Measurements from ENCODE around the gene C3orf20.

The C3orf20 gene

GRCh38 chr3:14799146-14799545, 124.2 kb downstream of the C3orf20 start:
- Histone ChIP-seq H3K27me3 (no peaks in the 10 kb centered on the region), H3K27ac (no peak overlapping the region), H3K36me3 (no peaks in the 10 kb centered on the region), H3K9me3 (no peaks in the 10 kb centered on the region), H3K4me3 (no peak overlapping the region), H3K4me1 (no peaks in the 10 kb centered on the region)
- TF ChIP-seq, protein P1, sequence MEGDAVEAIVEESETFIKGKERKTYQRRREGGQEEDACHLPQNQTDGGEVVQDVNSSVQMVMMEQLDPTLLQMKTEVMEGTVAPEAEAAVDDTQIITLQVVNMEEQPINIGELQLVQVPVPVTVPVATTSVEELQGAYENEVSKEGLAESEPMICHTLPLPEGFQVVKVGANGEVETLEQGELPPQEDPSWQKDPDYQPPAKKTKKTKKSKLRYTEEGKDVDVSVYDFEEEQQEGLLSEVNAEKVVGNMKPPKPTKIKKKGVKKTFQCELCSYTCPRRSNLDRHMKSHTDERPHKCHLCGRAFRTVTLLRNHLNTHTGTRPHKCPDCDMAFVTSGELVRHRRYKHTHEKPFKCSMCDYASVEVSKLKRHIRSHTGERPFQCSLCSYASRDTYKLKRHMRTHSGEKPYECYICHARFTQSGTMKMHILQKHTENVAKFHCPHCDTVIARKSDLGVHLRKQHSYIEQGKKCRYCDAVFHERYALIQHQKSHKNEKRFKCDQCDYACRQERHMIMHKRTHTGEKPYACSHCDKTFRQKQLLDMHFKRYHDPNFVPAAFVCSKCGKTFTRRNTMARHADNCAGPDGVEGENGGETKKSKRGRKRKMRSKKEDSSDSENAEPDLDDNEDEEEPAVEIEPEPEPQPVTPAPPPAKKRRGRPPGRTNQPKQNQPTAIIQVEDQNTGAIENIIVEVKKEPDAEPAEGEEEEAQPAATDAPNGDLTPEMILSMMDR (IDR thresholded peaks at IDR 0.05), result no peak
- intact Hi-C loops (cut with DNase I; ENCODE audit: low total_unique reads), result no loop called here
- DNase-seq, result no peak

GRCh38 chr3:14801031-14801430, 126.1 kb downstream of the C3orf20 start:
- Histone ChIP-seq H3K9me3 (no peaks in the 10 kb centered on the region), H3K4me3 (no peak overlapping the region), H3K27ac (no peak overlapping the region), H3K27me3 (peaks cover 0 to 6% of the 10 kb centered on the region in 2 donors), H3K36me3 (no peaks in the 10 kb centered on the region), H3K4me1 (no peaks in the 10 kb centered on the region)
- intact Hi-C loops (cut with DNase I; ENCODE audit: low total_unique reads), result no loop called here
- DNase-seq, result peak in 1 of 2 donors; percentile 41
- TF ChIP-seq, protein P1 (IDR thresholded peaks at IDR 0.05), result no peak

GRCh38 chr3:14801668-14802380, 126.9 kb downstream of the C3orf20 start:
- Histone ChIP-seq H3K36me3 (no peaks in the 10 kb centered on the region), H3K27ac (no peak overlapping the region), H3K4me3 (no peak overlapping the region), H3K4me1 (no peaks in the 10 kb centered on the region), H3K27me3 (peaks cover 0 to 6% of the 10 kb centered on the region in 2 donors), H3K9me3 (no peaks in the 10 kb centered on the region)
- TF ChIP-seq, protein P1 (IDR thresholded peaks at IDR 0.05), result no peak
- intact Hi-C loops (cut with DNase I; ENCODE audit: low total_unique reads), result no loop called here
- peak in 1 of 2 donors; percentile 43 for DNase-seq

- no peak overlapping the region for H3K27ac ChIP-seq
- DNase-seq, result peak in 1 of 2 donors; percentile 51
- peaks cover 0 to 11% of the 10 kb centered on the region in 2 donors for H3K27me3 ChIP-seq
- H3K4me3 ChIP-seq, result no peak overlapping the region
- TF ChIP-seq, protein P1 (IDR thresholded peaks at IDR 0.05), result no peak
- H3K36me3 ChIP-seq, result no peaks in the 10 kb centered on the region
- H3K9me3 ChIP-seq, result no peaks in the 10 kb centered on the region
- intact Hi-C loops (cut with DNase I; ENCODE audit: low total_unique reads), result no loop called here
- H3K4me1 ChIP-seq, result no peaks in the 10 kb centered on the region
These were observed 127.4 kb downstream of the C3orf20 start for GRCh38 chr3:14802381-14802731.

DNA sequence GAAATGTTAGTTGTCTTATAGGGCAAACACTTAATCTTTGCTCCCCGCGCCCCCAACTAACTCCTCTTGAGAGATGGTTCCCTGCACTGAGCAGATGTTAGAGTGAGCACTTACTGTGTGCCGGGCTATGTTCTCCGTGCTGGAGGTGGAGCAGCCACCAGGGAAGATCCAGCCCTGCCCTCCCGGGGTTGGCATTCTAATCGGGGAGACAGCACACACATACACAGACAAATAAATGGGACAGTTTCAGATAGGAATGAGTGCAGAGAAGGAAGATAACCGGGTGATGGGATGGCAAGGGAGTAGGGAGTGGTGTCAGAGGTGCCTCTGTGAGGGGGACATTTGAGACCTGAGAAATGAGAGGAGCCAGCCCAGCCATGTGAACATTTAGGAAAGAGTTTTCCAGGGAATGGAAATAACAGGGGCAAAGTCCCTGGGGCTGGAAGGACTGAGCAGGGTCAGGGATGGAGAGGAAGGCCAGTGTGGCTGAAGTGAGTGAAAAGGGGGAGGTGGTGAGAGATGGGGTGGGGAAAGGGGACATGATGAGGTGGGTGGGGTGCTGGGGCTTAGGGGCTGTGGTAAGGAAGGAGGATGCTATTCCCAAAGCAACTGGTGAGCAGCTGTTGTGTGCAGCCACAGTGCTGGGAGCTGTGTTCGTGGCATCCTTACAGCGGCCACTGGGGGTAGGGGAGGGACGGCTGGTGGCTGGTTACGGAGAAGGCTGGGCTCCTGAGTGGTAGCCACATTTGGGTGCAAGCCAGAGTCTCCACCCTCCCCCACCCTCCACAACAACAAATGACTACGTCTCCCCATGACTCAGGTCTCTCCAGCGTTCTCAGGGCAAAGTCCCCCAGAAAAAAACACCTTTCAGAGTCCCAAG, 128.4 kb downstream of the C3orf20 start:
- no peak overlapping the region for H3K4me3 ChIP-seq
- TF ChIP-seq, protein P1 (IDR thresholded peaks at IDR 0.05), result no peak
- peak in 1 of 2 donors; percentile 64 for DNase-seq
- H3K27ac ChIP-seq, result no peak overlapping the region
- peaks cover 0 to 12% of the 10 kb centered on the region in 2 donors for H3K27me3 ChIP-seq
- no peaks in the 10 kb centered on the region for H3K36me3 ChIP-seq
- intact Hi-C loops (cut with DNase I; ENCODE audit: low total_unique reads), result no loop called here
- no peaks in the 10 kb centered on the region for H3K9me3 ChIP-seq
- no peaks in the 10 kb centered on the region for H3K4me1 ChIP-seq

All from tibial artery (tissue), 4 donors.